Natural killer cell (primary cell): ENCODE measurements around the gene DRG2. TPM values are rescaled to one million over a fixed set of nuclear protein-coding genes. Genes with fewer than 3 reads are reported as not detected.

Source experiments
- ATAC-seq, 3 donors: fragments of 150-1000 bp in 2 of 3; fragments of 200-7000 bp in 1 of 3; cut with Tn5 transposase; 1 replicate in 1 of 3; 2 replicates in 2 of 3; pipeline ENCODE4 v1.10.0; 2021; ENCODE audit warnings: mild to moderate bottlenecking in 2 of 3, moderate library complexity in 2 of 3
- DNase-seq, 2 donors: peaks; one replicate each; pipeline versions ENCODE4 v3.0.0 to v3.0.0-alpha.2; 2013 to 2021; ENCODE audit warnings: mixed read lengths in 1 of 2
- H3K27ac ChIP-seq: one replicate; pipeline ENCODE4 v1.5.1; 2013; ENCODE audit warnings: mild to moderate bottlenecking, low read length
- H3K27me3 ChIP-seq: one replicate; pipeline ENCODE4 v1.6.1; 2013; ENCODE audit warnings: low read length; ENCODE audit not compliant: control insufficient read depth, insufficient read depth
- H3K36me3 ChIP-seq: one replicate; pipeline ENCODE4 v1.6.1; 2013; ENCODE audit warnings: low read length; ENCODE audit not compliant: control insufficient read depth, insufficient read depth
- H3K4me1 ChIP-seq: one replicate; pipeline ENCODE4 v1.6.1; 2013; ENCODE audit warnings: low read length; ENCODE audit not compliant: control insufficient read depth, insufficient read depth
- H3K4me3 ChIP-seq: one replicate; pipeline ENCODE4 v1.5.1; 2013; ENCODE audit warnings: low read length
- H3K9me3 ChIP-seq: one replicate; pipeline ENCODE4 v1.6.1; 2013; ENCODE audit warnings: low read length; ENCODE audit not compliant: control insufficient read depth, insufficient read depth
- H3K27ac Mint-ChIP-seq, 2 donors: one replicate each; pipeline ENCODE4 v1.8.0; 2022; ENCODE audit warnings: mild to moderate bottlenecking in 2 of 2, mixed read lengths in 2 of 2, moderate library complexity in 1 of 2
- H3K27me3 Mint-ChIP-seq, 2 donors: one replicate each; pipeline ENCODE4 v1.8.0; 2022; ENCODE audit warnings: low read depth in 2 of 2, mixed read lengths in 2 of 2
- H3K36me3 Mint-ChIP-seq: one replicate; pipeline ENCODE4 v1.8.0; 2022; ENCODE audit warnings: mixed read lengths
- H3K4me1 Mint-ChIP-seq, 2 donors: one replicate each; pipeline ENCODE4 v1.8.0; 2022; ENCODE audit warnings: mixed read lengths in 2 of 2
- H3K4me3 Mint-ChIP-seq: one replicate; pipeline ENCODE4 v1.8.0; 2022; ENCODE audit warnings: mild to moderate bottlenecking, moderate library complexity, mixed read lengths
- H3K9me3 Mint-ChIP-seq, 2 donors: one replicate each; pipeline ENCODE4 v1.8.0; 2022; ENCODE audit warnings: mixed read lengths in 2 of 2
- WGBS: methylation state at CpG from one replicate; pipeline ENCODE4 v1.1.7; 2013; ENCODE audit warnings: missing lambda C conversion rate; ENCODE audit not compliant: insufficient coverage; 5-methylcytosine and 5-hydroxymethylcytosine counted together
- intact Hi-C: fragments of 100-400 bp; cut with micrococcal nuclease; formaldehyde crosslinking; loops from one replicate; pipeline ENCODE4 v1.14.2; 2022
- total RNA-seq, 4 donors: library from RNA; stranded (reverse); fragments of 120-200 nt in 1 of 4; gene quantifications; one replicate each; pipeline versions ENCODE4 v1.2.3 to v1.2.4, GENCODE V29; 2013 to 2022
- TF ChIP-seq, protein P1 (sequence below): fragments of 200-600 bp; IDR thresholded peaks from one replicate; pipeline ENCODE4 v1.8.0; 2022; ENCODE audit warnings: antibody characterized with exemption

The DRG2 gene
- total RNA-seq, 3 donors from 2014 or later (not counting 1 experiment from before 2014, with no cell fraction given), result 53.3 to 69.2 (median 62.7) TPM

DNA sequence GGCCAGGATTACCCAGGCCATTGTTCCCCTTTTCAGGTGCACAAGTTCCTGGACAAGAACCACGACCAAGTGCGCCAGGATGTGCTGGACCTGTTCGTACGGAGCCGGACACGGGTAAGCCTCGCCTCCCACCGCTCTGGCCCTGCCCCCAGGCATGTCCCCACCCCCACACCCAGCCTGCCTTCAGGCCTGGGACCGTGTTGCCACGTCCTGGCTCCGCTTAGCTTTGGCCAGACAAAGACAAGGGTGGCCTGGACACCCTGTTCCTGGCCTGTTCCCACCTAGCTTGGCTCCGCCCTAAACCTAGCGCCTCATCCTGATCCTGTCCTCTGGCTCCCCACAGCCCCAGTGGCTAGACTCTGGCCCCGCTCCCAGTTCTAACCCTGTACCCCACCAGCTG is 51.8 kb downstream of the DRG2 start:
- no peak overlapping the region for H3K27ac ChIP-seq
- Mint-ChIP-seq H3K4me3 (no peak overlapping the region), H3K27ac (no peak overlapping the region), H3K4me1 (peaks cover 5 to 6% of the 10 kb centered on the region in 2 donors), H3K9me3 (no peaks in the 10 kb centered on the region), H3K27me3 (peaks cover 0 to 4% of the 10 kb centered on the region in 2 donors), H3K36me3 (no peaks in the 10 kb centered on the region)
- no peaks in the 10 kb centered on the region for H3K9me3 ChIP-seq
- intact Hi-C loops, result loop anchor here (2.0 kb wide), 1 partner anchor 13 kb away; no protein-coding TSS in a partner anchor
- ATAC-seq (no peak), DNase-seq (no peak)
- no peak overlapping the region for H3K4me3 ChIP-seq
- no peaks in the 10 kb centered on the region for H3K4me1 ChIP-seq
- TF ChIP-seq, protein P1, sequence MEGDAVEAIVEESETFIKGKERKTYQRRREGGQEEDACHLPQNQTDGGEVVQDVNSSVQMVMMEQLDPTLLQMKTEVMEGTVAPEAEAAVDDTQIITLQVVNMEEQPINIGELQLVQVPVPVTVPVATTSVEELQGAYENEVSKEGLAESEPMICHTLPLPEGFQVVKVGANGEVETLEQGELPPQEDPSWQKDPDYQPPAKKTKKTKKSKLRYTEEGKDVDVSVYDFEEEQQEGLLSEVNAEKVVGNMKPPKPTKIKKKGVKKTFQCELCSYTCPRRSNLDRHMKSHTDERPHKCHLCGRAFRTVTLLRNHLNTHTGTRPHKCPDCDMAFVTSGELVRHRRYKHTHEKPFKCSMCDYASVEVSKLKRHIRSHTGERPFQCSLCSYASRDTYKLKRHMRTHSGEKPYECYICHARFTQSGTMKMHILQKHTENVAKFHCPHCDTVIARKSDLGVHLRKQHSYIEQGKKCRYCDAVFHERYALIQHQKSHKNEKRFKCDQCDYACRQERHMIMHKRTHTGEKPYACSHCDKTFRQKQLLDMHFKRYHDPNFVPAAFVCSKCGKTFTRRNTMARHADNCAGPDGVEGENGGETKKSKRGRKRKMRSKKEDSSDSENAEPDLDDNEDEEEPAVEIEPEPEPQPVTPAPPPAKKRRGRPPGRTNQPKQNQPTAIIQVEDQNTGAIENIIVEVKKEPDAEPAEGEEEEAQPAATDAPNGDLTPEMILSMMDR, result no peak
- H3K27me3 ChIP-seq, result no peaks in the 10 kb centered on the region
- 85% methylated on average over 14 of the region's 14 CpGs for WGBS
- no peaks in the 10 kb centered on the region for H3K36me3 ChIP-seq

DNA sequence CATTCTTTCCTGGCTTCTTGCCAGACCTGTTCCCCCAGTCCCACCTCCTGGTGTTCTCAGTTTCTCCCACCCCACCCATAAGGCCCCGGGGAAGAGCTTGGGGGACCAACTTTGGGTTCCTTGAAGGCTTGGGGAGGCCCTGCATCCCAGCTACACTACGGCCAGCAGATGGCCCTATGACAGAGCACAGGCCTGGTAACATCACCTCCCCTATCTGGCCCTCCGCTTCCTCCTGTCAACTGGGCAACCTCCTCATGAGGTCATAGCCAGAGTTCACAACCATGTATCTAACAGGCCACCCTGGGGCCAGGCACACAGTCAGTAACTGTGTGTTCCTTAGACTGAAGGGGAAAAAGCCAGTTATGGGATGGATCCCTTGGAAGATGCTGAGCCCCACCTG is 52.2 kb downstream of the DRG2 start:
- no peak overlapping the region for H3K4me3 Mint-ChIP-seq
- no peak for DNase-seq
- Histone ChIP-seq H3K27me3 (no peaks in the 10 kb centered on the region), H3K36me3 (no peaks in the 10 kb centered on the region), H3K4me3 (no peak overlapping the region), H3K9me3 (no peaks in the 10 kb centered on the region), H3K27ac (no peak overlapping the region), H3K4me1 (no peaks in the 10 kb centered on the region)
- no peaks in the 10 kb centered on the region for H3K36me3 Mint-ChIP-seq
- ATAC-seq, result no peak
- no peaks in the 10 kb centered on the region for H3K9me3 Mint-ChIP-seq
- peaks cover 5 to 6% of the 10 kb centered on the region in 2 donors for H3K4me1 Mint-ChIP-seq
- H3K27me3 Mint-ChIP-seq, result peaks cover 0 to 4% of the 10 kb centered on the region in 2 donors
- intact Hi-C loops, result loop anchor here (2.0 kb wide), 2 partner anchors 13 to 43 kb away; partner anchors contain the start of gene ALKBH5
- 85% methylated on average over 3 of the region's 3 CpGs for WGBS
- H3K27ac Mint-ChIP-seq, result no peak overlapping the region
- TF ChIP-seq, protein P1, result no peak

DNA sequence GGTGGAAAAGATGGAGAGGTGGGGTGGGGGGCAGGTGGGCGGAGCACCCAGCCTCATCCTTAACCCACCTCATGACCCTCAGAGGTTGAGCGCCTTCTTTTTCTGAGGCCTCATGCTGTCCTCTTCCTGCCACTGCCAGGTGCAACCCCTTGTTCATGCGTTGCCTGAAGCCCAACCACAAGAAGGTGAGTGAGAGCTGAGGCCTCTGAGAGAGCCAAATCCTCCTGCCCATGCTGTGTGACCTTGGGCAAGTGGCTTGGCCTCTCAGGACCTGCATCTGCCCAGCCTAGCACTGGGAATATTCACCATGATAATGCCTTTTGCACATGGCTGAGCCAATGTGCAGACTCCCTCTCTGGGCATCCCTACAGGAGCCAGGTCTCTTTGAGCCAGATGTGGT is 52.9 kb downstream of the DRG2 start:
- Mint-ChIP-seq H3K4me1 (peaks cover 5 to 6% of the 10 kb centered on the region in 2 donors), H3K4me3 (no peak overlapping the region), H3K27ac (no peak overlapping the region), H3K36me3 (no peaks in the 10 kb centered on the region), H3K27me3 (peaks cover 0 to 4% of the 10 kb centered on the region in 2 donors), H3K9me3 (no peaks in the 10 kb centered on the region)
- H3K4me1 ChIP-seq, result no peaks in the 10 kb centered on the region
- no peaks in the 10 kb centered on the region for H3K36me3 ChIP-seq
- no peak overlapping the region for H3K4me3 ChIP-seq
- H3K27me3 ChIP-seq, result no peaks in the 10 kb centered on the region
- no peak for ATAC-seq
- 81% methylated on average over 2 of the region's 3 CpGs for WGBS
- no peak for DNase-seq
- TF ChIP-seq, protein P1, result no peak
- H3K9me3 ChIP-seq, result no peaks in the 10 kb centered on the region
- intact Hi-C loops, result loop anchor here (1.0 to 2.0 kb wide), 2 partner anchors 42 to 77 kb away; partner anchors contain the start of gene ALKBH5
- no peak overlapping the region for H3K27ac ChIP-seq
